HUES48 (cell line): ENCODE results near the gene BRCC3.

Source experiments
- H3K27ac ChIP-seq: one replicate; pipeline ENCODE4 v1.7.0; 2013; ENCODE audit warnings: low read depth, low read length, inconsistent platforms
- H3K27me3 ChIP-seq: 2 replicates; pipeline ENCODE4 v1.6.1; 2013; ENCODE audit warnings: mild to moderate bottlenecking, low read length; ENCODE audit not compliant: control insufficient read depth, insufficient read depth
- H3K36me3 ChIP-seq: 2 replicates; pipeline ENCODE4 v1.6.1; 2013; ENCODE audit warnings: low read length; ENCODE audit not compliant: control insufficient read depth, insufficient read depth
- H3K4me1 ChIP-seq: 2 replicates; pipeline ENCODE4 v1.6.1; 2013; ENCODE audit warnings: mild to moderate bottlenecking, low read length; ENCODE audit not compliant: control insufficient read depth, insufficient read depth
- H3K4me3 ChIP-seq: 2 replicates; pipeline ENCODE4 v1.5.1; 2013; ENCODE audit warnings: mild to moderate bottlenecking, low read depth, low read length
- H3K9ac ChIP-seq: 2 replicates; pipeline ENCODE4 v1.6.1; 2013; ENCODE audit warnings: mild to moderate bottlenecking, low read depth, low read length, moderate library complexity
- H3K9me3 ChIP-seq: 2 replicates; pipeline ENCODE4 v1.6.1; 2013; ENCODE audit warnings: low read length; ENCODE audit not compliant: control insufficient read depth, insufficient read depth

BRCC3 gene

GRCh38 chrX:155035688-155036087 is 35.6 kb upstream of the BRCC3 start:
- no peak overlapping the region for H3K4me3 ChIP-seq
- H3K27me3 ChIP-seq, result no peaks in the 10 kb centered on the region
- H3K27ac ChIP-seq, result no peak overlapping the region
- peaks cover 6% of the 10 kb centered on the region; the same call in 1 of the 2 replicates for H3K36me3 ChIP-seq
- H3K9me3 ChIP-seq, result peaks cover 51% of the 10 kb centered on the region
- H3K9ac ChIP-seq, result no peak overlapping the region
- H3K4me1 ChIP-seq, result no peaks in the 10 kb centered on the region

GRCh38 chrX:155046129-155046810 is 25.0 kb upstream of the BRCC3 start:
- no peak overlapping the region for H3K27ac ChIP-seq
- no peak overlapping the region for H3K9ac ChIP-seq
- no peaks in the 10 kb centered on the region for H3K27me3 ChIP-seq
- H3K4me1 ChIP-seq, result no peaks in the 10 kb centered on the region
- H3K4me3 ChIP-seq, result no peak overlapping the region
- no peaks in the 10 kb centered on the region for H3K36me3 ChIP-seq
- peaks cover 28% of the 10 kb centered on the region for H3K9me3 ChIP-seq

- H3K9ac ChIP-seq, result no peak overlapping the region
- no peaks in the 10 kb centered on the region for H3K27me3 ChIP-seq
- no peak overlapping the region for H3K27ac ChIP-seq
- no peaks in the 10 kb centered on the region for H3K36me3 ChIP-seq
- H3K9me3 ChIP-seq, result peaks cover 34% of the 10 kb centered on the region
- H3K4me3 ChIP-seq, result no peak overlapping the region
- no peaks in the 10 kb centered on the region for H3K4me1 ChIP-seq
Measured at GRCh38 chrX:155046811-155047528, 24.3 kb upstream of the BRCC3 start.

GRCh38 chrX:155048977-155049619 is 22.2 kb upstream of the BRCC3 start:
- Histone ChIP-seq H3K9me3 (peaks cover 32% of the 10 kb centered on the region), H3K9ac (no peak overlapping the region), H3K4me3 (no peak overlapping the region), H3K4me1 (no peaks in the 10 kb centered on the region), H3K27ac (no peak overlapping the region), H3K36me3 (no peaks in the 10 kb centered on the region), H3K27me3 (no peaks in the 10 kb centered on the region)

- no peaks in the 10 kb centered on the region for H3K27me3 ChIP-seq
Measured at GRCh38 chrX:155052738-155053498, 18.4 kb upstream of the BRCC3 start.

GRCh38 chrX:155053656-155054055 is 17.7 kb upstream of the BRCC3 start:
- no peaks in the 10 kb centered on the region for H3K27me3 ChIP-seq
- no peaks in the 10 kb centered on the region for H3K36me3 ChIP-seq
- peaks cover 39% of the 10 kb centered on the region for H3K9me3 ChIP-seq
- H3K4me3 ChIP-seq, result no peak overlapping the region
- H3K27ac ChIP-seq, result no peak overlapping the region
- 0 out of 2 replicates have a peak, but pooled peaks cover 3% of the 10 kb centered on the region for H3K4me1 ChIP-seq
- no peak overlapping the region for H3K9ac ChIP-seq

More at GRCh38 chrX:155052738-155053498, 18.4 kb upstream of the BRCC3 start:
- no peaks in the 10 kb centered on the region for H3K36me3 ChIP-seq
- 0 out of 2 replicates have a peak, but pooled peaks cover 3% of the 10 kb centered on the region for H3K4me1 ChIP-seq
- peaks cover 38% of the 10 kb centered on the region for H3K9me3 ChIP-seq
- H3K27ac ChIP-seq, result no peak overlapping the region
- H3K9ac ChIP-seq, result no peak overlapping the region
- no peak overlapping the region for H3K4me3 ChIP-seq

- Histone ChIP-seq H3K9me3 (peaks cover 42% of the 10 kb centered on the region), H3K27ac (no peak overlapping the region), H3K9ac (no peak overlapping the region), H3K4me3 (no peak overlapping the region), H3K27me3 (no peaks in the 10 kb centered on the region), H3K4me1 (0 out of 2 replicates have a peak, but pooled peaks cover 3% of the 10 kb centered on the region), H3K36me3 (no peaks in the 10 kb centered on the region)
Measured at GRCh38 chrX:155054255-155054654, 17.1 kb upstream of the BRCC3 start.

- H3K9me3 ChIP-seq, result peaks cover 42% of the 10 kb centered on the region
- no peaks in the 10 kb centered on the region for H3K27me3 ChIP-seq
- H3K4me3 ChIP-seq, result no peak overlapping the region
- H3K4me1 ChIP-seq, result 0 out of 2 replicates have a peak, but pooled peaks cover 3% of the 10 kb centered on the region
- H3K27ac ChIP-seq, result no peak overlapping the region
- no peak overlapping the region for H3K9ac ChIP-seq
- no peaks in the 10 kb centered on the region for H3K36me3 ChIP-seq
Measured at GRCh38 chrX:155055494-155055893, 15.8 kb upstream of the BRCC3 start.

GRCh38 chrX:155056471-155056870 is 14.8 kb upstream of the BRCC3 start:
- Histone ChIP-seq H3K9ac (no peak overlapping the region), H3K9me3 (peaks cover 42% of the 10 kb centered on the region), H3K4me3 (no peak overlapping the region), H3K4me1 (0 out of 2 replicates have a peak, but pooled peaks cover 3% of the 10 kb centered on the region), H3K27me3 (no peaks in the 10 kb centered on the region), H3K27ac (no peak overlapping the region), H3K36me3 (no peaks in the 10 kb centered on the region)

- Histone ChIP-seq H3K9ac (no peak overlapping the region), H3K36me3 (no peaks in the 10 kb centered on the region), H3K4me1 (0 out of 2 replicates have a peak, but pooled peaks cover 3% of the 10 kb centered on the region), H3K27ac (no peak overlapping the region), H3K4me3 (peak overlapping the region; percentile 48; the same call in 1 of the 2 replicates), H3K27me3 (no peaks in the 10 kb centered on the region), H3K9me3 (peaks cover 42% of the 10 kb centered on the region)
Measured at GRCh38 chrX:155056877-155057792, 14.2 kb upstream of the BRCC3 start.
